ENCODE data around the gene NKD1. TPM values are rescaled to one million over a fixed set of nuclear protein-coding genes. Genes with fewer than 3 reads are reported as not detected.
A peak's percentile ranks its signal among the peaks of the same experiment; 100 is the strongest.

The NKD1 gene
- total RNA-seq, 1 experiment from 2014 or later: 0.07 TPM

GRCh38 chr16:50652836-50653425, 104.7 kb downstream of the NKD1 start:
- no peaks in the 10 kb centered on the region for H3K9me3 ChIP-seq
- no peak overlapping the region for H3K4me3 ChIP-seq
- DNase-seq: no peak
- H3K27me3 ChIP-seq: no peaks in the 10 kb centered on the region
- H3K36me3 ChIP-seq: no peaks in the 10 kb centered on the region

- no peak overlapping the region for H3K4me3 ChIP-seq
- no peaks in the 10 kb centered on the region for H3K36me3 ChIP-seq
- no peaks in the 10 kb centered on the region for H3K9me3 ChIP-seq
- no peak for DNase-seq
- no peaks in the 10 kb centered on the region for H3K27me3 ChIP-seq
Observed at GRCh38 chr16:50653633-50654519, 105.7 kb downstream of the NKD1 start.

GRCh38 chr16:50655558-50656055, 107.4 kb downstream of the NKD1 start:
- Histone ChIP-seq H3K27me3 (no peaks in the 10 kb centered on the region), H3K9me3 (no peaks in the 10 kb centered on the region), H3K36me3 (no peaks in the 10 kb centered on the region), H3K4me3 (no peak overlapping the region)
- DNase-seq: no peak

GRCh38 chr16:50657241-50657640, 109.0 kb downstream of the NKD1 start:
- Histone ChIP-seq H3K27me3 (no peaks in the 10 kb centered on the region), H3K9me3 (no peaks in the 10 kb centered on the region), H3K4me3 (no peak overlapping the region), H3K36me3 (no peaks in the 10 kb centered on the region)
- DNase-seq: no peak

- DNase-seq: no peak
- no peaks in the 10 kb centered on the region for H3K9me3 ChIP-seq
- no peak overlapping the region for H3K4me3 ChIP-seq
Observed at GRCh38 chr16:50659806-50660205, 111.6 kb downstream of the NKD1 start.

GRCh38 chr16:50662306-50662940, 114.2 kb downstream of the NKD1 start:
- no peak for DNase-seq
- no peaks in the 10 kb centered on the region for H3K36me3 ChIP-seq
- no peaks in the 10 kb centered on the region for H3K9me3 ChIP-seq
- H3K4me3 ChIP-seq: no peak overlapping the region
- H3K27me3 ChIP-seq: no peaks in the 10 kb centered on the region

More at GRCh38 chr16:50659806-50660205, 111.6 kb downstream of the NKD1 start:
- H3K36me3 ChIP-seq: no peaks in the 10 kb centered on the region
- H3K27me3 ChIP-seq: no peaks in the 10 kb centered on the region

- no peaks in the 10 kb centered on the region for H3K27me3 ChIP-seq
- H3K9me3 ChIP-seq: no peaks in the 10 kb centered on the region
- no peaks in the 10 kb centered on the region for H3K36me3 ChIP-seq
- H3K4me3 ChIP-seq: no peak overlapping the region
- DNase-seq: no peak
Observed at GRCh38 chr16:50664270-50664669, 116.1 kb downstream of the NKD1 start.

GRCh38 chr16:50665128-50665878, 117.1 kb downstream of the NKD1 start:
- Histone ChIP-seq H3K9me3 (no peaks in the 10 kb centered on the region), H3K27me3 (no peaks in the 10 kb centered on the region), H3K36me3 (no peaks in the 10 kb centered on the region), H3K4me3 (peak overlapping the region; percentile 27)
- DNase-seq: peak; percentile 34

- no peaks in the 10 kb centered on the region for H3K27me3 ChIP-seq
- peaks cover 2% of the 10 kb centered on the region; the same call in 1 of the 2 replicates for H3K9me3 ChIP-seq
- no peaks in the 10 kb centered on the region for H3K36me3 ChIP-seq
- no peak for DNase-seq
- no peak overlapping the region for H3K4me3 ChIP-seq
Observed at GRCh38 chr16:50666658-50667496, 118.7 kb downstream of the NKD1 start.

- no peaks in the 10 kb centered on the region for H3K27me3 ChIP-seq
- peaks cover 2% of the 10 kb centered on the region; the same call in 1 of the 2 replicates for H3K9me3 ChIP-seq
- H3K36me3 ChIP-seq: no peaks in the 10 kb centered on the region
- DNase-seq: no peak
- H3K4me3 ChIP-seq: no peak overlapping the region
Observed at GRCh38 chr16:50667497-50668367, 119.5 kb downstream of the NKD1 start.

GRCh38 chr16:50668368-50669008, 120.3 kb downstream of the NKD1 start:
- H3K4me3 ChIP-seq: no peak overlapping the region
- no peaks in the 10 kb centered on the region for H3K27me3 ChIP-seq
- DNase-seq: no peak
- H3K36me3 ChIP-seq: no peaks in the 10 kb centered on the region
- peaks cover 2% of the 10 kb centered on the region; the same call in 1 of the 2 replicates for H3K9me3 ChIP-seq

- Histone ChIP-seq H3K4me3 (no peak overlapping the region), H3K9me3 (peaks cover 2% of the 10 kb centered on the region; the same call in 1 of the 2 replicates), H3K27me3 (no peaks in the 10 kb centered on the region), H3K36me3 (no peaks in the 10 kb centered on the region)
- DNase-seq: no peak
Observed at GRCh38 chr16:50669741-50670140, 121.5 kb downstream of the NKD1 start.

GRCh38 chr16:50670476-50670875, 122.3 kb downstream of the NKD1 start:
- Histone ChIP-seq H3K36me3 (no peaks in the 10 kb centered on the region), H3K9me3 (peaks cover 2% of the 10 kb centered on the region; the same call in 1 of the 2 replicates), H3K27me3 (no peaks in the 10 kb centered on the region), H3K4me3 (no peak overlapping the region)
- no peak for DNase-seq

- Histone ChIP-seq H3K36me3 (no peaks in the 10 kb centered on the region), H3K9me3 (peaks cover 2% of the 10 kb centered on the region; the same call in 1 of the 2 replicates), H3K4me3 (no peak overlapping the region), H3K27me3 (no peaks in the 10 kb centered on the region)
- no peak for DNase-seq
Observed at GRCh38 chr16:50671644-50672260, 123.6 kb downstream of the NKD1 start.
